Spleen (tissue), 7 donors: ENCODE data around the gene PSMB5.

Experiments used
- CTCF ChIP-seq, 11 experiments: fragments of 200-600 bp in 7 of 11; fragments of 450-650 bp in 4 of 11; sonication (generic) in 4 of 11; IDR thresholded peaks in 8 of 11; conservative IDR thresholded peaks in 3 of 11; 1 replicate in 7 of 11; 2 replicates in 4 of 11; pipeline versions ENCODE4 v1.4.0 to v1.8.0; 2016 to 2021; ENCODE audit warnings: antibody characterized with exemption in 11 of 11, inconsistent platforms in 4 of 11, mild to moderate bottlenecking in 1 of 11
- POLR2A ChIP-seq, 3 donors: fragments of 450-650 bp; IDR thresholded peaks; one replicate each; pipeline ENCODE4 v1.5.1; 2017; ENCODE audit warnings: antibody characterized with exemption in 3 of 3, mild to moderate bottlenecking in 1 of 3
- donor health status: DM: no; HTN: no; CAD: no; lungs with moderate emphysema.
- donor health status: DM: no; HTN: no; CAD: no.
- donor health status: DM: no; HTN: no; CAD: no.

DNA sequence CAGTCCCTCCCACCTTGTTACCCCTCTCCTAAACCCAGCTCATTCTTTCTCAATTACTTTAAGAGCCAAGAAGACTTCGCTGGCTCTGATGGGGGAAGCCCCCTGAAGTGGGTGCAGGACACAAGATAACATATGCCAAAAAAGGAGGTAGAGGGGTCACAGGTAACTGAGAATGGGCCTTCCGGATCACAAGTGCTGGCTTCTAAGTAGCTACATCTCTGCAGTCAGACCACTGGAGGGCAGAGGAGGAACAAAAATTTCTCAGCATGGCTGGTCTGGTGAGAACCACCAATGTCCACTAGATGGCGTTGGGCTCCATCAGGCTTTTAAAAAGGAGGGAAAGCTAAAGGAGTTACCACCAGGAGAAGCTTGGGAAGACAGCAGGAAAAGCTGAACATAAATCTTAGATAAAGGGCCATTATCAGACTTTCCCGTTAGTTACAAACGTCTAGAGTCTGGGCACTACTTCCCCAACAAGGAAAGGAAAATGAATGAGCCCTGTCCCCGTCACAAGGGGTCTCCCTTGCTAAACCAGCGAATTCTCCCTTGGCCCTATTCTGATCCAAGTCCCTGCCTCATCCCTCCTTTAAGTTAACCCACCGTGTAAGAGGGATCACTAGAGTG lies 34.2 kb upstream of the PSMB5 start:
- no peak for TF ChIP-seq POLR2A (IDR thresholded peaks at IDR 0.05)
- peak; percentile 81 to 98 (median 95) for TF ChIP-seq CTCF (IDR thresholded peaks at IDR 0.05 in 8 of 11, conservative IDR thresholded peaks at IDR 0.05 in 3 of 11)
